ENCODE data around the gene OR5AR1. TPM values are rescaled to one million over a fixed set of nuclear protein-coding genes. Genes with fewer than 3 reads are reported as not detected.
"Not testable (repeated sequence)": the region's sequence is repeated elsewhere in the genome, so short reads cannot be mapped to it uniquely, and the experiment has no call there.

The OR5AR1 gene
- total RNA-seq, 1 donor from 2014 or later: not detected

DNA sequence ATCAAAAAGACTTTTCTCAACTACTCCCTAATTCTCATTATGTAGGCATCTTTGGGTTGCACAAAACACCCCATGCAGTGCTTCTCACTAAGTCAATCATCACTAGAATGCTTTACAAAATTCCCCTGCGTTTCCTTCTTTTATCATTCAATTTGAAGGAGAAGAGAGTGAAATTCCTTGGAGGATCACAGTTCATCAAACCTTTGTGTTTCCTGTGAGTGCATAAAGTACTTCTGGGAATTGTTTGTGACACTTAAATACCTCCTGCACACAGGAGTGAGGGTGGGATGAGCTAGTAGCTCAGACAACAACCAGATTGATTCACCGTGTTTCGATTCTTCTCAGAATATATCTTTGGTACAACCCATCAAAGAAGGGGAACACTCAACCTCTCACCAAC, 3.7 kb upstream of the OR5AR1 start:
- Histone ChIP-seq H4K20me1 (ENCODE audit: low read depth) (no peaks in the 10 kb centered on the region), H3K27ac (peak overlapping the region; percentile 93), H3K36me3 (no peaks in the 10 kb centered on the region), H3K27me3 (no peaks in the 10 kb centered on the region), H3K4me3 (peak overlapping the region; percentile 29), H2AFZ (replicated peaks) (peak overlapping the region; percentile 45), H3K9me3 (ENCODE audit: low read depth) (peaks cover 5% of the 10 kb centered on the region), H3K9ac (no peak overlapping the region), H3F3A (ENCODE audit: low read depth) (peaks cover 17% of the 10 kb centered on the region), H3K4me1 (peaks cover 29% of the 10 kb centered on the region), H3K79me2 (ENCODE audit: low read depth) (no peaks in the 10 kb centered on the region), H3K4me2 (peak overlapping the region; percentile 76)
- peaks cover 2% of the 10 kb centered on the region for H3K27me3 Mint-ChIP-seq (ENCODE audit: insufficient read depth, low read depth)
- TF ChIP-seq EZH2phosphoT487 (IDR thresholded peaks at IDR 0.05) (no peak), EZH2 (IDR thresholded peaks at IDR 0.05) (no peak)
- TF ChIP-seq, protein P1, sequence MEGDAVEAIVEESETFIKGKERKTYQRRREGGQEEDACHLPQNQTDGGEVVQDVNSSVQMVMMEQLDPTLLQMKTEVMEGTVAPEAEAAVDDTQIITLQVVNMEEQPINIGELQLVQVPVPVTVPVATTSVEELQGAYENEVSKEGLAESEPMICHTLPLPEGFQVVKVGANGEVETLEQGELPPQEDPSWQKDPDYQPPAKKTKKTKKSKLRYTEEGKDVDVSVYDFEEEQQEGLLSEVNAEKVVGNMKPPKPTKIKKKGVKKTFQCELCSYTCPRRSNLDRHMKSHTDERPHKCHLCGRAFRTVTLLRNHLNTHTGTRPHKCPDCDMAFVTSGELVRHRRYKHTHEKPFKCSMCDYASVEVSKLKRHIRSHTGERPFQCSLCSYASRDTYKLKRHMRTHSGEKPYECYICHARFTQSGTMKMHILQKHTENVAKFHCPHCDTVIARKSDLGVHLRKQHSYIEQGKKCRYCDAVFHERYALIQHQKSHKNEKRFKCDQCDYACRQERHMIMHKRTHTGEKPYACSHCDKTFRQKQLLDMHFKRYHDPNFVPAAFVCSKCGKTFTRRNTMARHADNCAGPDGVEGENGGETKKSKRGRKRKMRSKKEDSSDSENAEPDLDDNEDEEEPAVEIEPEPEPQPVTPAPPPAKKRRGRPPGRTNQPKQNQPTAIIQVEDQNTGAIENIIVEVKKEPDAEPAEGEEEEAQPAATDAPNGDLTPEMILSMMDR (IDR thresholded peaks at IDR 0.05): no peak
- H3K27ac Mint-ChIP-seq: no peak overlapping the region
- peaks cover 12% of the 10 kb centered on the region for H3K4me1 Mint-ChIP-seq
- peak; percentile 82 for DNase-seq (ENCODE audit: low spot score)
- H3K4me3 Mint-ChIP-seq: no peak overlapping the region
- no peaks in the 10 kb centered on the region for H3K36me3 Mint-ChIP-seq
- H3K9me3 Mint-ChIP-seq: no peaks in the 10 kb centered on the region

DNA sequence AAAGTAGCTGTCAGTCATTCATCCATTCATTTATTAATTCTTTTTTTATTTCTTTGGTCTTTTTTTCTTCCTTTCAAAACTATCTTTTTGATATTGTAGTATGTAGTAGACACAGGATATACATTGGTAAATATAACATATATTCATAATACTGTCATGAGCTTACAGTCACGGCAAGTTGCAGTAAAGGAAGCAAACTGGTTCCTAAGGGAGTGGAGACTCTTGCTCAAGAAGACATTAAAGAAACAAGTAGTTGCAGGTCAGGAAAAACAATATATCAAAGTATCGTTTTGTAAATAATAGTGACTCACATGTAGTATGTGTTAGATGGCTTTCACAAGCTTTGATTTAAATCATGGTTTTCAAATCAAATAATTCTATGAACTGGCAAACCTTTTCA, 7.5 kb downstream of the OR5AR1 start:
- DNase-seq (ENCODE audit: low spot score): no peak
- Mint-ChIP-seq H3K27ac (no peak overlapping the region), H3K27me3 (ENCODE audit: insufficient read depth, low read depth) (no peaks in the 10 kb centered on the region), H3K9me3 (no peaks in the 10 kb centered on the region), H3K4me1 (no peaks in the 10 kb centered on the region), H3K4me3 (no peak overlapping the region), H3K36me3 (no peaks in the 10 kb centered on the region)
- H3K4me1 ChIP-seq: no peaks in the 10 kb centered on the region
- no peak overlapping the region for H3K9ac ChIP-seq
- H4K20me1 ChIP-seq (ENCODE audit: low read depth): no peaks in the 10 kb centered on the region
- H3F3A ChIP-seq (ENCODE audit: low read depth): no peaks in the 10 kb centered on the region
- H3K79me2 ChIP-seq (ENCODE audit: low read depth): no peaks in the 10 kb centered on the region
- H3K9me3 ChIP-seq (ENCODE audit: low read depth): no peaks in the 10 kb centered on the region
- H3K36me3 ChIP-seq: no peaks in the 10 kb centered on the region
- H3K4me2 ChIP-seq: no peak overlapping the region
- H3K4me3 ChIP-seq: no peak overlapping the region
- no peak for TF ChIP-seq EZH2 (IDR thresholded peaks at IDR 0.05)
- TF ChIP-seq, protein P1 (IDR thresholded peaks at IDR 0.05): no peak
- peak overlapping the region; percentile 21 for H2AFZ ChIP-seq (replicated peaks)
- no peak overlapping the region for H3K27ac ChIP-seq
- no peaks in the 10 kb centered on the region for H3K27me3 ChIP-seq

- Histone ChIP-seq H3K4me1 (no peaks in the 10 kb centered on the region), H3K4me2 (no peak overlapping the region), H3K27me3 (no peaks in the 10 kb centered on the region), H3K27ac (no peak overlapping the region), H3K9me3 (ENCODE audit: low read depth) (no peaks in the 10 kb centered on the region), H3K36me3 (no peaks in the 10 kb centered on the region), H3K9ac (no peak overlapping the region), H4K20me1 (ENCODE audit: low read depth) (no peaks in the 10 kb centered on the region), H2AFZ (replicated peaks) (no peak overlapping the region), H3K4me3 (no peak overlapping the region), H3F3A (ENCODE audit: low read depth) (no peaks in the 10 kb centered on the region), H3K79me2 (ENCODE audit: low read depth) (no peaks in the 10 kb centered on the region)
- no peak overlapping the region for H3K4me3 Mint-ChIP-seq
- H3K4me1 Mint-ChIP-seq: no peaks in the 10 kb centered on the region
- H3K9me3 Mint-ChIP-seq: no peaks in the 10 kb centered on the region
- TF ChIP-seq EZH2 (IDR thresholded peaks at IDR 0.05) (no peak), EZH2phosphoT487 (IDR thresholded peaks at IDR 0.05) (no peak)
- TF ChIP-seq, protein P1 (IDR thresholded peaks at IDR 0.05): no peak
- H3K27me3 Mint-ChIP-seq (ENCODE audit: insufficient read depth, low read depth): no peaks in the 10 kb centered on the region
- H3K36me3 Mint-ChIP-seq: no peaks in the 10 kb centered on the region
- no peak for DNase-seq (ENCODE audit: low spot score)
- H3K27ac Mint-ChIP-seq: no peak overlapping the region
These were observed 25.1 kb downstream of the OR5AR1 start for GRCh38 chr11:56688554-56689100.

DNA sequence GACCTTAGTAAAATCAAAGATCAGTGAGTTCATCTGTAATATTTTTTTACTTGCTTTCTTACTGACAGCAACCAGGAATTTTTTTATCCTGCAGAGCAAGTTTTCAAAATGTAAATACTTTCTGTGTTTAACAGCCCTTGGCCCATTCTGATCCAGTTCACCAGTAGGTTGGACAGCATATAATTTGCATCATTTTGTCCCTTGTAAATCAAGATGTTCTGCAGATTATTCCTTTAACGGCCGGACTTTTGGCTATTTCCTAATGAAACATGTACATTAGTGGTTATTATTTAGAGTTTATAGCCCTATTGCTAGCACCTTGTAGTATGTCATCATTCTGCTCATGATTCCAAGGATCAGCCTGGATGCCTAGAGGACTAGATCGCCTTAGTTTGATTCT, 27.7 kb downstream of the OR5AR1 start:
- H3K4me3 Mint-ChIP-seq; H3K27me3 ChIP-seq; H3K27me3 Mint-ChIP-seq (ENCODE audit: insufficient read depth, low read depth); H3K4me1 ChIP-seq; H3K27ac ChIP-seq; H3F3A ChIP-seq (ENCODE audit: low read depth); H4K20me1 ChIP-seq (ENCODE audit: low read depth); H3K36me3 Mint-ChIP-seq; H3K79me2 ChIP-seq (ENCODE audit: low read depth); H2AFZ ChIP-seq (replicated peaks); H3K9ac ChIP-seq; H3K4me2 ChIP-seq; H3K4me3 ChIP-seq; H3K36me3 ChIP-seq; H3K4me1 Mint-ChIP-seq; DNase-seq (ENCODE audit: low spot score); H3K9me3 Mint-ChIP-seq; H3K9me3 ChIP-seq (ENCODE audit: low read depth); H3K27ac Mint-ChIP-seq: not testable (repeated sequence)
